ENCODE measurements around the gene OR5T2.
"Not testable (repeated sequence)": the region's sequence is repeated elsewhere in the genome, so short reads cannot be mapped to it uniquely, and the experiment has no call there.

Gene OR5T2

GRCh38 chr11:56234155-56234554 is at the start of gene OR5T2:
OR5T2 (minus strand) TSS chr11:56234255; CDS start chr11:56233062, 1,193 bp downstream.
- DNase-seq, result no peak

- no peak for DNase-seq
These were observed 39.8 kb upstream of the OR5T2 start, which contains the start of gene OR5T1 for GRCh38 chr11:56273854-56274253. OR5T1 (plus strand) TSS chr11:56274154; CDS start chr11:56275639, 1,485 bp downstream.

- DNase-seq, result no peak
These were observed 37.0 kb upstream of the OR5T2 start for GRCh38 chr11:56271092-56271491.

- no peak for DNase-seq
These were observed 17.9 kb upstream of the OR5T2 start, which contains the start of gene OR5T3 for GRCh38 chr11:56251954-56252353. OR5T3 (plus strand) TSS chr11:56252254; CDS start chr11:56252254, 0 bp downstream.

GRCh38 chr11:56219735-56220134 is 14.3 kb downstream of the OR5T2 start:
- not testable (repeated sequence) for DNase-seq

GRCh38 chr11:56214537-56214936 is 19.5 kb downstream of the OR5T2 start:
- no peak for DNase-seq

GRCh38 chr11:56207790-56208189 is 26.3 kb downstream of the OR5T2 start:
- no peak for DNase-seq

- DNase-seq, result no peak
These were observed 36.7 kb downstream of the OR5T2 start for GRCh38 chr11:56197367-56197766.

- no peak for DNase-seq
These were observed 37.4 kb downstream of the OR5T2 start for GRCh38 chr11:56196705-56197104.

GRCh38 chr11:56188602-56189001 is 45.5 kb downstream of the OR5T2 start:
- DNase-seq, result no peak

GRCh38 chr11:56183459-56183858 is 50.6 kb downstream of the OR5T2 start:
- DNase-seq, result no peak

All from GOT3 (cell line).